Osteoblast (primary cell): ENCODE measurements around the gene HOXB8. TPM values are rescaled to one million over a fixed set of nuclear protein-coding genes. Genes with fewer than 3 reads are reported as not detected.

ENCODE experiments used
- DNase-seq: peaks from one replicate; pipeline ENCODE4 v3.0.0; 2011; ENCODE audit warnings: low spot score, mixed read lengths; ENCODE audit not compliant: insufficient read length; ENCODE audit errors: missing footprints
- H2AFZ ChIP-seq: 2 replicates; pipeline ENCODE4 v1.6.0; 2011; ENCODE audit warnings: mild to moderate bottlenecking, low read length
- H3K27ac ChIP-seq: 2 replicates; pipeline ENCODE4 v1.5.1; 2011; ENCODE audit warnings: mild to moderate bottlenecking, low read depth, low read length, moderate library complexity
- H3K27me3 ChIP-seq: 2 replicates; pipeline ENCODE4 v1.6.0; 2012; ENCODE audit warnings: mild to moderate bottlenecking, control low read depth, inconsistent platforms, low read length, moderate library complexity; ENCODE audit not compliant: insufficient read depth
- H3K36me3 ChIP-seq: 2 replicates; pipeline ENCODE4 v1.5.1; 2011; ENCODE audit warnings: mild to moderate bottlenecking, low read length, control low read depth, moderate library complexity; ENCODE audit not compliant: insufficient read depth
- H3K4me1 ChIP-seq: 2 replicates; pipeline ENCODE4 v1.5.1; 2011; ENCODE audit warnings: mild to moderate bottlenecking, low read length, control low read depth, moderate library complexity; ENCODE audit not compliant: insufficient read depth
- H3K4me2 ChIP-seq: 2 replicates; pipeline ENCODE4 v1.6.0; 2011; ENCODE audit warnings: mild to moderate bottlenecking, low read length; ENCODE audit not compliant: insufficient read depth
- H3K4me3 ChIP-seq: fragments of 200-600 bp; sonication (generic); 3 replicates; pipeline ENCODE4 v1.5.1; 2012; ENCODE audit warnings: mild to moderate bottlenecking, low read length, inconsistent platforms; ENCODE audit not compliant: insufficient read depth
- H3K79me2 ChIP-seq: 2 replicates; pipeline ENCODE4 v1.6.0; 2012; ENCODE audit warnings: mild to moderate bottlenecking, low read length, control low read depth, inconsistent platforms; ENCODE audit not compliant: insufficient read depth
- H3K9me3 ChIP-seq: 2 replicates; pipeline ENCODE4 v1.5.1; 2011; ENCODE audit warnings: low read depth, low read length, control low read depth
- H4K20me1 ChIP-seq: 2 replicates; pipeline ENCODE4 v1.6.0; 2012; ENCODE audit warnings: mild to moderate bottlenecking, low read length, control low read depth; ENCODE audit not compliant: insufficient read depth
- total RNA-seq: library from RNA; depleted of rRNA; stranded (reverse); fragments of >200 nt; gene quantifications from 2 replicates; pipeline ENCODE4 v1.2.3, GENCODE V29; 2012
- TF ChIP-seq, protein P1 (sequence below): IDR thresholded peaks from 2 replicates; pipeline ENCODE4 v1.5.1; 2011; ENCODE audit warnings: mild to moderate bottlenecking, low read depth, low read length, moderate library complexity; ENCODE audit errors: extremely low read depth

The HOXB8 gene
- total RNA-seq, 1 donor: not detected

GRCh38 chr17:48565925-48566710 lies 49.0 kb downstream of the HOXB8 start:
- TF ChIP-seq, protein P1, sequence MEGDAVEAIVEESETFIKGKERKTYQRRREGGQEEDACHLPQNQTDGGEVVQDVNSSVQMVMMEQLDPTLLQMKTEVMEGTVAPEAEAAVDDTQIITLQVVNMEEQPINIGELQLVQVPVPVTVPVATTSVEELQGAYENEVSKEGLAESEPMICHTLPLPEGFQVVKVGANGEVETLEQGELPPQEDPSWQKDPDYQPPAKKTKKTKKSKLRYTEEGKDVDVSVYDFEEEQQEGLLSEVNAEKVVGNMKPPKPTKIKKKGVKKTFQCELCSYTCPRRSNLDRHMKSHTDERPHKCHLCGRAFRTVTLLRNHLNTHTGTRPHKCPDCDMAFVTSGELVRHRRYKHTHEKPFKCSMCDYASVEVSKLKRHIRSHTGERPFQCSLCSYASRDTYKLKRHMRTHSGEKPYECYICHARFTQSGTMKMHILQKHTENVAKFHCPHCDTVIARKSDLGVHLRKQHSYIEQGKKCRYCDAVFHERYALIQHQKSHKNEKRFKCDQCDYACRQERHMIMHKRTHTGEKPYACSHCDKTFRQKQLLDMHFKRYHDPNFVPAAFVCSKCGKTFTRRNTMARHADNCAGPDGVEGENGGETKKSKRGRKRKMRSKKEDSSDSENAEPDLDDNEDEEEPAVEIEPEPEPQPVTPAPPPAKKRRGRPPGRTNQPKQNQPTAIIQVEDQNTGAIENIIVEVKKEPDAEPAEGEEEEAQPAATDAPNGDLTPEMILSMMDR: no peak
- no peaks in the 10 kb centered on the region for H4K20me1 ChIP-seq

DNA sequence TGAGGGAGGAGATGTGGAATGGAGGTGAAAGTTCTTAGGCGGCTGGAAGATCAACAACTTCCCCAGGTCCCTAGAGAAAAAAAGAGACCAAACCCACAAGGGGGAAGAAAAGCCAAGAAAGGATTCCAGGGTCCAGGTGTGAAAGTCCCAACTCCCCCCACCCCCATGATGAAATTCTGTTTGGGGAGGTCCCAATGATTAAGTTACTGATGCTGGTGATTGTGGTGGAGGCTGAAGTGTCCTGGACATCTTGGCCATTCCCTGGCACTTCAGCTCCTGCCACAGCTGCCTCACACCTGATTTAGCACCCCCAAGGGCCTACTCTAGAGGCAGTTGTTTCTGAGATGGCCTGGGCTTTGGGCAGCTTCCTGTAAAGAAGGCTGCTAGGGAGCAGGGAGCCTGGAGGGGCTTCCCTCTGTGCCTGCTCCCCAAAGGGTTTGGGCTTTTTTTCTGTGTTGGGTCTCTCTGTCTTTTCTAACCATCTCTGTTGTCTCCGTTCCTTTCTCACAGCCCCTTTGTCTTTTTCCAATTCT lies 50.0 kb downstream of the HOXB8 start:
- Histone ChIP-seq H3K79me2 (no peaks in the 10 kb centered on the region), H3K4me1 (no peaks in the 10 kb centered on the region), H3K36me3 (no peaks in the 10 kb centered on the region), H3K27ac (no peak overlapping the region), H3K4me3 (no peak overlapping the region), H3K9me3 (no peaks in the 10 kb centered on the region), H3K27me3 (peaks cover 89% of the 10 kb centered on the region), H4K20me1 (no peaks in the 10 kb centered on the region), H2AFZ (no peak overlapping the region), H3K4me2 (peak overlapping the region; percentile 61)
- TF ChIP-seq, protein P1: no peak
- DNase-seq: no peak

More at GRCh38 chr17:48565925-48566710, 49.0 kb downstream of the HOXB8 start:
- H2AFZ ChIP-seq: no peak overlapping the region
- peaks cover 92% of the 10 kb centered on the region for H3K27me3 ChIP-seq
- no peaks in the 10 kb centered on the region for H3K4me1 ChIP-seq
- no peaks in the 10 kb centered on the region for H3K79me2 ChIP-seq
- H3K9me3 ChIP-seq: no peaks in the 10 kb centered on the region
- H3K4me2 ChIP-seq: no peak overlapping the region
- no peaks in the 10 kb centered on the region for H3K36me3 ChIP-seq
- no peak for DNase-seq
- no peak overlapping the region for H3K4me3 ChIP-seq
- H3K27ac ChIP-seq: no peak overlapping the region

- Histone ChIP-seq H3K27ac (no peak overlapping the region), H3K27me3 (peaks cover 89% of the 10 kb centered on the region), H3K4me3 (peak overlapping the region; percentile 60), H3K9me3 (no peaks in the 10 kb centered on the region), H3K79me2 (no peaks in the 10 kb centered on the region), H3K4me1 (no peaks in the 10 kb centered on the region), H3K4me2 (peak overlapping the region; percentile 61), H3K36me3 (no peaks in the 10 kb centered on the region), H2AFZ (peak overlapping the region; percentile 29), H4K20me1 (no peaks in the 10 kb centered on the region)
- TF ChIP-seq, protein P1: no peak
- DNase-seq: no peak
These were observed 50.7 kb downstream of the HOXB8 start for GRCh38 chr17:48564188-48565021.

DNA sequence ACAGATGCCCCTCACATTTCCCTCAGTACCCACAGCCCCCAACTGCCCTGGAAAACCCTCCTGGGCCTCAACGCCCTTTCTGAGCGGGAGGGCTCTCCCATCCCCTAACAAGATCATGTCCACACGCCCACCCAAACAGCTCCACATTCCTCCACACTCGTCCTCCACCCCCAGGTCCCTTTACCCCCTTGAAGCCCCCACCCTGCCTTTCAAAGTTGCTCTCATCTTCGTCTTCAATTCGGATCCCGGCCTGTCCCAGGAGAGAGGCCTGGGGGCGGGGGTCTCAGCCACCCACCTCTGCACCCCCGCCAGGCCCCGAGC lies 51.3 kb downstream of the HOXB8 start:
- H3K36me3 ChIP-seq: no peaks in the 10 kb centered on the region
- H3K4me3 ChIP-seq: no peak overlapping the region
- no peaks in the 10 kb centered on the region for H3K4me1 ChIP-seq
- no peak overlapping the region for H3K27ac ChIP-seq
- H2AFZ ChIP-seq: no peak overlapping the region
- peaks cover 89% of the 10 kb centered on the region for H3K27me3 ChIP-seq
- no peak for DNase-seq
- H3K4me2 ChIP-seq: peak overlapping the region; percentile 9
- H3K79me2 ChIP-seq: no peaks in the 10 kb centered on the region
- no peaks in the 10 kb centered on the region for H4K20me1 ChIP-seq
- TF ChIP-seq, protein P1: no peak
- no peaks in the 10 kb centered on the region for H3K9me3 ChIP-seq
